ENCODE measurements around the gene SLC25A21.

DNA sequence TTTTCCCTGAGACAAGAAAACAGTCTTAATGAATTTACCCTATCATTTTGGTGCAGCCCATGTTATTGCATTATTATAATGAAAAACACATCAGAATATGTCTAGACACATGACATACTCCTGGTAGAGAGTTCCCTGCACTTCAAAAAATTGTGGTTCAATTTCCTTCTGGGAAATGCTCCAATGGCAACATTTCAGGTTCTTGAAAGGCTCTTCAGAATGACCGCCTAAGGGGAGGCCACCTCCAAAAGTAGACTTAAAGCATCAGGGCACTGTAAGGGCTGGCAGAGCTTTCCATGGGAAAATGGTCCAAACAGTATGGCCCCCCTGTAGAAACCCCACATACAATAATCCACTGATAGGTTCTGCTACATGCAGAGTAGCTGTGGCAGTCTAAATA lies 110.7 kb downstream of the SLC25A21 start:
- TF ChIP-seq CTCF (IDR thresholded peaks at IDR 0.05), result no peak
- TF ChIP-seq POLR2A (IDR thresholded peaks at IDR 0.05; ENCODE audit: low read depth), result no peak
